Loucy (cell line): ENCODE measurements around the gene CD2AP.

Experiments
- H2AFZ ChIP-seq: fragments of 200-600 bp; sonication (generic); 2 replicates; pipeline ENCODE4 v1.6.0; 2016; ENCODE audit warnings: antibody characterized with exemption, mild to moderate bottlenecking, low read length, moderate library complexity
- H3F3A ChIP-seq: fragments of 200-600 bp; 2 replicates; pipeline ENCODE4 v1.6.0; 2016; ENCODE audit warnings: antibody characterized with exemption, low read depth, mild to moderate bottlenecking
- H3K27me3 ChIP-seq: fragments of 200-600 bp; sonication (generic); 2 replicates; pipeline ENCODE4 v1.6.1; 2014; ENCODE audit warnings: low read length, mild to moderate bottlenecking; ENCODE audit not compliant: insufficient read depth, poor library complexity, severe bottlenecking
- H3K36me3 ChIP-seq: fragments of 200-600 bp; sonication (generic); 2 replicates; pipeline ENCODE4 v1.6.1; 2016; ENCODE audit warnings: low read length; ENCODE audit not compliant: insufficient read depth
- H3K4me1 ChIP-seq: fragments of 200-600 bp; sonication (generic); 2 replicates; pipeline ENCODE4 v1.5.1; 2014; ENCODE audit warnings: low read length, mild to moderate bottlenecking; ENCODE audit not compliant: insufficient read depth, poor library complexity, severe bottlenecking
- H3K4me2 ChIP-seq: fragments of 200-600 bp; sonication (generic); 2 replicates; pipeline ENCODE4 v1.6.0; 2014; ENCODE audit warnings: antibody characterized with exemption, low read length, low read depth, mild to moderate bottlenecking; ENCODE audit not compliant: poor library complexity, severe bottlenecking
- H3K4me3 ChIP-seq: fragments of 200-600 bp; sonication (generic); 2 replicates; pipeline ENCODE4 v1.5.1; 2014; ENCODE audit warnings: low read length, mild to moderate bottlenecking, mixed read lengths; ENCODE audit not compliant: poor library complexity, severe bottlenecking
- H3K79me2 ChIP-seq: fragments of 200-600 bp; sonication (generic); 2 replicates; pipeline ENCODE4 v1.6.1; 2014; ENCODE audit warnings: low read length; ENCODE audit not compliant: insufficient read depth
- H3K9ac ChIP-seq: fragments of 200-600 bp; sonication (generic); 2 replicates; pipeline ENCODE4 v1.6.0; 2014; ENCODE audit warnings: mild to moderate bottlenecking, low read depth, low read length, moderate library complexity; ENCODE audit not compliant: poor library complexity, severe bottlenecking
- H3K9me2 ChIP-seq: fragments of 200-600 bp; sonication (generic); replicated peaks from 2 replicates; pipeline ENCODE4 v1.6.1; 2016; ENCODE audit warnings: low read depth, low read length, mixed read lengths
- H3K9me3 ChIP-seq: fragments of 200-600 bp; sonication (generic); 2 replicates; pipeline ENCODE4 v1.6.1; 2014; ENCODE audit warnings: mild to moderate bottlenecking, antibody characterized with exemption, low read length, low read depth; ENCODE audit not compliant: insufficient read depth
- H4K20me1 ChIP-seq: fragments of 200-600 bp; sonication (generic); 2 replicates; pipeline ENCODE4 v1.6.0; 2014; ENCODE audit warnings: antibody characterized with exemption, low read length, mild to moderate bottlenecking; ENCODE audit not compliant: insufficient read depth, poor library complexity, severe bottlenecking
- CTCF ChIP-seq: fragments of 200-600 bp; sonication (generic); conservative IDR thresholded peaks from 2 replicates; pipeline ENCODE4 v1.5.1; 2014; ENCODE audit warnings: mild to moderate bottlenecking, antibody characterized with exemption, low read length
- EZH2phosphoT487 ChIP-seq: fragments of 200-600 bp; IDR thresholded peaks from 2 replicates; pipeline ENCODE4 v1.6.1; 2018; ENCODE audit warnings: antibody characterized with exemption, mild to moderate bottlenecking, moderate library complexity, borderline replicate concordance

The CD2AP gene

GRCh38 chr6:47489995-47490394, 12.4 kb downstream of the CD2AP start:
- Histone ChIP-seq H3F3A (no peaks in the 10 kb centered on the region), H4K20me1 (peaks cover 79% of the 10 kb centered on the region), H2AFZ (no peak overlapping the region), H3K4me2 (no peak overlapping the region), H3K27me3 (no peaks in the 10 kb centered on the region), H3K9me3 (no peaks in the 10 kb centered on the region), H3K36me3 (no peaks in the 10 kb centered on the region), H3K4me3 (no peak overlapping the region), H3K4me1 (peaks cover 19% of the 10 kb centered on the region), H3K9me2 (no peaks in the 10 kb centered on the region), H3K79me2 (peaks cover 97% of the 10 kb centered on the region), H3K9ac (no peak overlapping the region)
- TF ChIP-seq EZH2phosphoT487 (no peak), CTCF (no peak)

- Histone ChIP-seq H3K27me3 (no peaks in the 10 kb centered on the region), H3F3A (no peaks in the 10 kb centered on the region; the same call in 1 of the 2 replicates), H3K79me2 (peaks cover 99% of the 10 kb centered on the region), H3K9ac (no peak overlapping the region), H3K4me2 (no peak overlapping the region), H3K9me3 (no peaks in the 10 kb centered on the region), H3K4me1 (peaks cover 19% of the 10 kb centered on the region), H3K4me3 (no peak overlapping the region), H2AFZ (no peak overlapping the region), H3K9me2 (no peaks in the 10 kb centered on the region), H4K20me1 (peaks cover 79% of the 10 kb centered on the region), H3K36me3 (no peaks in the 10 kb centered on the region)
- TF ChIP-seq EZH2phosphoT487, result no peak
- TF ChIP-seq CTCF, result no peak
Observed at GRCh38 chr6:47490676-47491075, 13.1 kb downstream of the CD2AP start.

GRCh38 chr6:47492355-47492754, 14.8 kb downstream of the CD2AP start:
- Histone ChIP-seq H3K9me2 (no peaks in the 10 kb centered on the region), H3K4me1 (peaks cover 21% of the 10 kb centered on the region), H3K9ac (no peak overlapping the region), H3K9me3 (no peaks in the 10 kb centered on the region), H2AFZ (no peak overlapping the region), H3K36me3 (no peaks in the 10 kb centered on the region), H3K27me3 (no peaks in the 10 kb centered on the region), H3K4me3 (no peak overlapping the region), H3K79me2 (peaks cover 99% of the 10 kb centered on the region), H3F3A (no peaks in the 10 kb centered on the region; the same call in 1 of the 2 replicates), H4K20me1 (peaks cover 74% of the 10 kb centered on the region), H3K4me2 (no peak overlapping the region)
- TF ChIP-seq EZH2phosphoT487, result no peak

- no peaks in the 10 kb centered on the region for H3K9me3 ChIP-seq
- H3K4me1 ChIP-seq, result peaks cover 21% of the 10 kb centered on the region
- no peak overlapping the region for H2AFZ ChIP-seq
- no peak overlapping the region for H3K4me2 ChIP-seq
- no peak overlapping the region for H3K4me3 ChIP-seq
- H4K20me1 ChIP-seq, result peaks cover 51% of the 10 kb centered on the region
- no peak overlapping the region for H3K9ac ChIP-seq
- no peaks in the 10 kb centered on the region for H3K27me3 ChIP-seq
- TF ChIP-seq EZH2phosphoT487, result no peak
- no peak for TF ChIP-seq CTCF
- peaks cover 100% of the 10 kb centered on the region for H3K79me2 ChIP-seq
- H3F3A ChIP-seq, result no peaks in the 10 kb centered on the region; the same call in 1 of the 2 replicates
- H3K36me3 ChIP-seq, result no peaks in the 10 kb centered on the region
- H3K9me2 ChIP-seq, result no peaks in the 10 kb centered on the region
Observed at GRCh38 chr6:47495207-47495606, 17.6 kb downstream of the CD2AP start.
